Measurements from ENCODE around the gene ARID2. TPM values are rescaled to one million over a fixed set of nuclear protein-coding genes. Genes with fewer than 3 reads are reported as not detected.
A peak's percentile ranks its signal among the peaks of the same experiment; 100 is the strongest.

The ARID2 gene
- total and polyA plus RNA-seq, 10 of the 15 experiments (the other 5 are each of a cell fraction or from before 2014, with no cell fraction given), result 9.2 to 29.8 (median 20.3) TPM

DNA sequence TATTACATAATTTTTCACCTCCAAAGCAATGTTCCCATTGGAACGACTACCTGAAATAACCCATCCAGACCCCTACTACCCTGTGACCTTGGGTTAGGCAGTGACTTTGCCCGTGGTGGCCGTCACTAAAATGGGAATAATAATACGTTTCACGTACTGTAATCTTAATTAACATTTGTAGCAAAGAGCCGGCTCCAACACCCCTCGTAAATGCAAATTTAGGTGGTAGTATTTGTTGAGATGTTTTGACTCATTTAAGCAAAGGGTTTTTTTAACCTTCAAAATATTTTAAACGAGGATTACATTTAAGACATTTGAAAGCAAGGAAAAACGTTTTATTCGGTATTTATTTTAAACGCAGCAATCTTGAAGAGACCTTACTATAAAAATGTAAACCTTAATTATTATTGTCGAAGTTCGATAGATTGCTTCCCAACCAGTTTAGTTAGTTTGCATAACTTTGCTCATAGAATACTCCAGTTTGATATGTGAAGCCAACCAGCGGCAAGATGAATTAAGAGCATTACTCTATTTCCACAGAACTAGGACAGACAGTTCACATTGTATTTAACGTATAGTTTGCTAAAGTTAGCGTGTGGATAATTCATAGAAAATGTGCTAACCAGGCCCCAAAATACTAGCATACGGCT, 1.4 kb upstream of the ARID2 start (continued):
- TF ChIP-seq CEBPB (IDR thresholded peaks at IDR 0.05; ENCODE audit: borderline replicate concordance in 1 of 2, low read depth in 2 of 2, low read length in 2 of 2) (0 out of 4 replicates have a peak, but pooled peaks of 1 of the 2 experiments have one; percentile 26), E4F1 (IDR thresholded peaks at IDR 0.05; ENCODE audit: borderline replicate concordance, partially characterized antibody) (no peak), HDGF (IDR thresholded peaks at IDR 0.05) (no peak)

DNA sequence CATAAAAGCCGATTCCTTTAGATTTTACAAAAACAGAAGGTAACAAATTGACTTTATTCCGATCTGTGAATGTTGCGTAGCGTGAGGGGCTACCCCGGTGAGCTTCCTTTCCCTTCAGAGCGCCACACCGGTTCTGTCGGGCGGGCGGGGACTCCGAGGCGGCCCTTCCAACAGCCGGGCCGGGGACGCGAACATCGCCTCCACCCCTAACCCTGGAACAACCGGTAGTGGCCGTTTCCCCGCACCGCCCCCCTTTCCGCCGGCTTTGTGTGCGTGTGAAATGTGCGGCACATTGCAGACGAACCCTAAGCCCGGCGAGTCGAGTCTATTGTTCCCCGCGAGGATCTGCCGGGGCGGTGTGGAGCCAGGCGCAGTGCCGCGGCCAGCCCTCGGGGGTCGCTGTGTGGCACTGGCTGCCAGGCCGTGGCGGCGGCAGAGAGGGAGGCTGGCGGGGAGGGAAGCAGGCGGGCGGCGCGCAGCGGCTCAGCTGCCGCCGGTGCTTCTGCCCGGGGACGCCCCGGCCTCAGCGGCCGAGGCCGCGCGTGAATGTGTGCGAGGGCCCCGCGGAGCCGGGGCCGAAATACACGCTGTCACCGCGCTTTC, 775 bp upstream of the ARID2 start:
- no peak for FAIRE-seq
- Histone ChIP-seq H3K27me3 (replicated peaks in 1 of 2; ENCODE audit: control insufficient read depth in 2 of 2, insufficient read depth in 2 of 2, low read length in 1 of 2) (no peaks in the 10 kb centered on the region), H3K36me3 (ENCODE audit: control insufficient read depth in 2 of 2, insufficient read depth in 2 of 2, low read length in 1 of 2) (no peaks in the 10 kb centered on the region), H3K9me3 (replicated peaks; ENCODE audit: control insufficient read depth, insufficient read depth, low read length) (no peaks in the 10 kb centered on the region), H3K4me1 (ENCODE audit: control insufficient read depth, insufficient read depth, low read length) (no peaks in the 10 kb centered on the region), H4K20me1 (ENCODE audit: control insufficient read depth, insufficient read depth) (no peaks in the 10 kb centered on the region), H3K27ac (ENCODE audit: control insufficient read depth, insufficient read depth) (peak overlapping the region; percentile 95), H3K79me2 (ENCODE audit: control insufficient read depth, insufficient read depth, low read length) (peaks cover 72% of the 10 kb centered on the region), H3K9ac (ENCODE audit: control insufficient read depth, insufficient read depth, low read length) (peak overlapping the region; percentile 100), H3K4me2 (ENCODE audit: control insufficient read depth, insufficient read depth) (peak overlapping the region; percentile 73), H2AFZ (ENCODE audit: control insufficient read depth, low read depth, low read length) (peak overlapping the region; percentile 88), H3K4me3 (peak overlapping the region; percentile 93)
- in situ Hi-C loops (cut with MboI) (no loop called here), intact Hi-C loops (cut with micrococcal nuclease; ENCODE audit: unreplicated experiment) (loop anchor here (1.0 to 10.0 kb wide), 5 partner anchors 154 to 539 kb away; partner anchors contain the start of genes ANO6, SCAF11 and SLC38A1)
- CTCF ChIA-PET, result interaction anchor here (0.6 to 7.7 kb wide), 7 partner anchors 14 to 263 kb away, joined by 3 to 109 read pairs (median 5); no protein-coding TSS in a partner anchor
- no TSS peak for BruUV-seq (replicated peaks)
- POLR2A ChIA-PET, result interaction anchor here (0.7 to 2.4 kb wide), 4 partner anchors 57 to 488 kb away, joined by 3 to 9 read pairs (median 3); no protein-coding TSS in a partner anchor
- RAD21 ChIA-PET (ENCODE audit: unreplicated experiment), result interaction anchor here (0.6 to 7.1 kb wide), 7 partner anchors 15 to 511 kb away, joined by 3 to 79 read pairs (median 4); no protein-coding TSS in a partner anchor
- SMC1A ChIA-PET (ENCODE audit: uncharacterized antibody, unreplicated experiment), result interaction anchor here (0.9 to 1.3 kb wide), 3 partner anchors 14 to 513 kb away, joined by 3 to 4 read pairs (median 3); partner anchors contain the start of gene ANO6
- ATAC-seq, result peak; percentile 73
- DNase-seq (ENCODE audit: low read depth, low spot score), result peak; percentile 87
- WGBS (ENCODE audit: insufficient coverage, insufficient replicate concordance, low lambda C conversion rate, missing lambda C conversion rate), result 2% methylated on average over 64 of the region's 65 CpGs
- TF ChIP-seq ATF3 (IDR thresholded peaks at IDR 0.05; ENCODE audit: borderline replicate concordance, extremely low read depth, low read depth, low read length), result no peak
- TF ChIP-seq NKRF (conservative IDR thresholded peaks at IDR 0.05), result peak; percentile 72
- peak; percentile 32 for TF ChIP-seq ATF2 (IDR thresholded peaks at IDR 0.05; ENCODE audit: low read length)
- TF ChIP-seq YBX1 (IDR thresholded peaks at IDR 0.05), result no peak
- TF ChIP-seq JUNB (IDR thresholded peaks at IDR 0.05), result peak; percentile 99
- TF ChIP-seq ETV6 (conservative IDR thresholded peaks at IDR 0.05 in 1 of 2, IDR thresholded peaks at IDR 0.05 in 1 of 2; ENCODE audit: borderline replicate concordance in 1 of 2, low read depth in 1 of 2), result no peak; a peak in 1 of 4 replicates
- TF ChIP-seq HCFC1 (IDR thresholded peaks at IDR 0.05; ENCODE audit: low read length), result peak; percentile 54
- peak; percentile 93 for TF ChIP-seq CBX5 (IDR thresholded peaks at IDR 0.05; ENCODE audit: low read depth)
- TF ChIP-seq IKZF1 (conservative IDR thresholded peaks at IDR 0.05), result peak; percentile 90
- no peak for TF ChIP-seq MYC (IDR thresholded peaks at IDR 0.05; ENCODE audit: insufficient read depth, insufficient read length, insufficient replicate concordance, low read length, severe bottlenecking)
- TF ChIP-seq RBBP5 (conservative IDR thresholded peaks at IDR 0.05), result no peak
